AG20443 (cell line): ENCODE data around the gene PNMA8C.
A peak's percentile ranks its signal among the peaks of the same experiment; 100 is the strongest.

Experiments used
- DNase-seq: peaks from one replicate; pipeline ENCODE4 v3.0.0; 2012; ENCODE audit warnings: low spot score, mixed read lengths

The PNMA8C gene

DNA sequence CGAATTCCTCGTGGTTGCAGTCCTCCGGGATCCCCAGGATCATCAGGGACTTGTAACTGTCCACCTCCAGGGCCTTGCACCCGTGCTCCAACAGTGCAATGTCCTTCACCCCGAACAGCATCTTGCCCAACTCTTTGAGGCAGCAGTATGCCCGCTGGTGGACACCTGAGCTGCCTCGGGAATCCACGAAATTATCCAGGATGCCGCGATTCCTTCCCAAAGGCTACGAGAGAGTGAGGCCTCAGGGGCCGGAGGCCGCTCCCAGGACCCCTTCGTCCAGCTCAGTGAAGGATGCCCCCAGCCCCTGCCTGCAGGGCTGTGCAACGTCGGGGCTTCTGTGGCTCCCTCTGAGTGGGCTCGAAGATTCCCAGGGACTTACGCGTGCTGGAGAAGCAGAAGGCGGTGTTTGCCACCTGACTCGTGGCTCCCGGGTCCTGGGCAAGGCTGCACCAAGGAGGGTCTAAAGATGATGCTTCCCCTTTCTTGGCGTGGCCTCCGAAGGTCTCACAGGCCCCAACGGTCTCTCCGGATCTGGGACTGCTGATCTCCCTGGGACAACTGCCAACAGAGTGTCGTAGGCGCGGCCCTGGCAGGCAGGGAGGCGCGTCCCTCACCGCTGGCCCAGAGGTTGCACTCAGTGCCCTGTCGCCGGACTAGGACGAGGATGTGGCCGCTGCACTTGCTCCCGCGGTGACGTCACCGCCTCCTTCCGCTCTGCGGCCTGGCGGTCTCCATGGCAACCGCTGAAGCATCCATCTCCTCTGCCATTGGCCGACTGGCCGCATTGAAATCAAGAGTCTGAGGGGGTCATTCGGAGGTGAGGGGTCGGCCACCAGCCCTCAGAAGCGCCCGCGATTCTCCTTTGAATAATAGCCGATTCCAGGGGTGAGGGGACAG lies at the start of gene PNMA8C:
Gene PNMA8C (minus strand): TSS at position 698 of the 897 bp plus-strand sequence. CDS start 577 bp downstream, at position 121.
- DNase-seq, result peak; percentile 76

DNA sequence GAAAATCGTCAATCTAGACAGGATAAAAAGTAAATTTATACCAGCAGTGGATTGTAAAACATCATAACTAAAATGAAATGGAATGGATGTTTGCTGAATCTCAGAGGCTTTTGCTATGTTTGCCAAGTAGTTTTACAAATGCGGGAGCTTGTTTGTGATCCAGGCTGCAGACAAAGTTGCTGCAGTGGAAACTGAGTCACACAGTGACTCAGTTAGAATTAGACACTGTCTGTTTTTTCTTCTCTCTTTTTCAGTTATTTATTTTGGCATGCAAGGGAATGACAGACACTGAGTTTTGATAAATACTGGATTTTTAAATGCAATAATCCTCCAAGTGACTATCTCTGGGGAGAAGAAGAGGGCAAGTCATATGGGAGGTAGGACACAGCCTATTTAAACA lies 47.2 kb upstream of the PNMA8C start:
- no peak for DNase-seq

- DNase-seq, result no peak
Measured at GRCh38 chr19:46474211-46474610, 45.5 kb upstream of the PNMA8C start.

DNA sequence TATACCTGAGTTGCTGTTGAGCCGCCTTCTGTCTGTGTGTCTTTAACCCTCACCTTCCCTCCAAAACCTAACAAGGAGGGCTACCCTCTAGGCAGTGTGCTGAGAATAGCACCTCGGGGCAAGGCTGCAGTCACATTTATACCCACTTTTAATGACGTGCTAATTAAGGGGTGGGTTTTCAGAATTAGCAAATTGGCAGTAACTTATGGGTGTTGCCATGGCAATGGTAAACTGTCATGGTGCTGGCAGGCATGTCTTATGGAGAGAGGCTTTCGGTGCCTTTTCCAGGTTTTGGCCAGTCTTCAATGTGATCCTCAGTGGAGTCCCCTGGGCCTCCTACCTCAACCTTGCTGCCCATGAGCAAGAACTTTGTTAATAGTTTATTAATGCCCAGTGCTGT lies 43.9 kb upstream of the PNMA8C start:
- no peak for DNase-seq

- no peak for DNase-seq
Measured at GRCh38 chr19:46471811-46472543, 43.2 kb upstream of the PNMA8C start.

DNA sequence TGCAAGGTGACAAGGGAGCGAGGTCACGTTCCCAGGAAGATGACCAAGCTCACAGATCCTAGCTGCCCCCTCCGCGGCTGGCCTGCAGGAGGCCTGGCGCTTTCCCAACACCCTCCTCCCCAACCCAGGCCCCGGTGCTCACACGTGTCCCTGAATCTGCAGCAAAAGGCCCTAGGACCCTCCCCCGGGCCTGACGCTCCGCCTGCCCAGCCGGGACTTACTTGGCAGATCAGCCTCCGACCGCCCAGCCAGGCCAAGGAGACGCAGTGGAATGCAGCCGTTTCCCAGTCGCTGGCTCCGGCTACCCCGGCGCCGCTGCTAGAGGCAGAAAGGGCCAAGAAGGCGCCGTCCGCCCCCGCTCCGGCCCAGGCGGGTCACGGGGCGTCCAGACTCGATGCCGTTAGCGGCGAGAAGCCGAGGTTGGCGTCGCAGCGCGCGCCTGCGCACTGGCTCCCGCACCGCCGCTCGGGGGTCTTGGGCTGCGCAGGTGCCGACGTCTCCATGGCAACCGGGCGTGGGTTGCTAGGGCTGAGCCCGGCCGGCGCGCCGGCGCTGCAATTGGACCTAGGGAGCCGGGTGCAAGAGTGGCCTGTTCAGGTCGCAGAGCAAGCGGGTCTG lies 42.5 kb upstream of the PNMA8C start, which contains the start of gene PNMA8A:
Gene PNMA8A (minus strand): TSS at position 448 of the 618 bp plus-strand sequence. CDS start 528 bp downstream, outside the sequence.
- peak; percentile 87 for DNase-seq

- DNase-seq, result no peak
Measured at GRCh38 chr19:46470376-46470775, 41.6 kb upstream of the PNMA8C start.

- DNase-seq, result no peak
Measured at GRCh38 chr19:46469541-46470185, 40.9 kb upstream of the PNMA8C start.

- peak; percentile 86 for DNase-seq
Measured at GRCh38 chr19:46466536-46467196, 37.9 kb upstream of the PNMA8C start.

- DNase-seq, result no peak
Measured at GRCh38 chr19:46463516-46463915, 34.8 kb upstream of the PNMA8C start.

DNA sequence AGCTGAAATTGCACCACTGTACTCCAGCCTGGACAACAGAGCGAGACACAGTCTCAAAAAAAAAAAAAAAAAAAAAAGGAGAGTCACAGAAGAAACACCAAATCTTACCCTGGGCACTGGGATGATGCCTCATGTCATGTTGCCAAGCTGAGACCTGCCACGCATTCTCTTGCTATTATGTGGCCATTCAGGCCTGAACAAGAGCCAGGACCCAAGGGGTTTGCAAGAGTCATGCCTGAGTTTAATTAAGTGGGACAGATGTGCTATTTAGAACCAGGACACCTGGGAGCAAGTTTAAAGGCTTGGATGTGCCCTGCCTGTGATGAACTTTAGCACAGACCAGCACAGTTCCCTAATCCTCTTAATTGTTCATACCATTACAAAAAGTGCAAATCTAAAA lies 32.8 kb upstream of the PNMA8C start:
- no peak for DNase-seq

GRCh38 chr19:46460981-46461380 lies 32.2 kb upstream of the PNMA8C start:
- DNase-seq, result no peak

GRCh38 chr19:46460055-46460454 lies 31.3 kb upstream of the PNMA8C start:
- no peak for DNase-seq

DNA sequence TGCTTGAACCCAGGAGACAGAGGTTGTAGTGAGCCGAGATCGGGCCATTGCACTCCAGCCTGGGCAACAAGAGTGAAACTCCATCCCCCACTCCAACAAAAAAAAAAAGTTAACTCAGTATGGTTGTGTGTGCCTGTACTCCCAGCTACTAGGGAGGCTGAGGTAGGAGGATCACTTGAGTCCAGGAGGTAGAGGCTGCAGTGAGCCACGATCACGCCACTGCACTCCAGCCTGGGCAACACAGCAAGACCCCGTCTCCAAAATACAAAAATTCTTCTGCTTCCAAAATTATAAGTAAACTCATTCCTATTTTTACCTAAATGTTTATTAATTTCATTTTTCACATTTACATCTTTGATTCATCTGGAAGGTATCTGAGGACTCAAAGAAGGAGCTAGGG lies 28.2 kb upstream of the PNMA8C start:
- no peak for DNase-seq

- no peak for DNase-seq
Measured at GRCh38 chr19:46454244-46454643, 25.5 kb upstream of the PNMA8C start.

DNA sequence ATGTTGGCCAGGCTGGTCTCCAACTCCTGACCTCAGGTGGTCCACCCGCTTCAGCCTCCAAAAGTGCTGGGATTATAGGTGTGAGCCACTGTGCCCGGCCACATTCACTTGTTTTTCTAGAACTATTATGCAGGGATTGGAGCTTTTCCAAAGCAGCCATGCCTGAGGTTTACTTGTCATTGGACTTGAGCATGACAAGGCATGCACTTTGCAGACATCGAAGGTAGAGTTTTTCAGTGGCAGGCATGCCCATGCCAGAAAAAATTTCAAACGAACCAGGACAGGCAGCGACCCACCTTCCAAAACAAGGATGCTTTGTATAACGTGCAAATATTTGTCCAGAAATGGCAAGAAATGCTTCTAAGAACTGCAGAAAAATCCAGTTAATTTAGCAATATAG lies 24.9 kb upstream of the PNMA8C start:
- no peak for DNase-seq

- no peak for DNase-seq
Measured at GRCh38 chr19:46452186-46452585, 23.4 kb upstream of the PNMA8C start.

- DNase-seq, result no peak
Measured at GRCh38 chr19:46451352-46451751, 22.6 kb upstream of the PNMA8C start.

GRCh38 chr19:46450737-46451136 lies 22.0 kb upstream of the PNMA8C start:
- DNase-seq, result no peak

GRCh38 chr19:46449228-46449627 lies 20.5 kb upstream of the PNMA8C start:
- DNase-seq, result no peak

- DNase-seq, result no peak
Measured at GRCh38 chr19:46448601-46449000, 19.9 kb upstream of the PNMA8C start.

- DNase-seq, result no peak
Measured at GRCh38 chr19:46447824-46448223, 19.1 kb upstream of the PNMA8C start.
